GM18858 (cell line): ENCODE measurements around the gene PLEKHA6.
"Not testable (repeated sequence)": the region's sequence is repeated elsewhere in the genome, so short reads cannot be mapped to it uniquely, and the experiment has no call there.

ENCODE experiments used
- ATAC-seq: cut with Tn5 transposase; IDR thresholded peaks from one replicate; pipeline ENCODE4 v1.9.1; 2021; ENCODE audit not compliant: unreplicated experiment

PLEKHA6 gene

DNA sequence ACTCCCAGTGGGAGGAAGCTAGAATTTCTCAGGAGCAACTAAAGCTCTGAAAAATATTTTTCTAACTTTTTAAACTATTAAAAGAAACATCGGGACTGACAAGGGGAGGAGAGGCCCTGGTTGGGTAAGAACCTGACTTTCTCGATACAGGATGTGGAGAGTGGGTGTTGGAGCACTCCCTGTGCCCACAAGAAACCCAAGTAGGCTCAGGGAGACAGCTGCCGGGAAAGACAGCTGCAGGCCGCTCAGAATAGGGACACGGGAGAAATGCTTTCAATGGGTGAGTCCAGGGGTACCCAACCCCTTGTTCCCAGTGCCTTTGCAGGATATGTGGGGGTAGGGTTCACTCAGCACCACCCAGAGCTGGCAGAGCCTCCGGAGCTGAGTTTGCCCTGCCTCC lies 43.6 kb downstream of the PLEKHA6 start:
- no peak for ATAC-seq

DNA sequence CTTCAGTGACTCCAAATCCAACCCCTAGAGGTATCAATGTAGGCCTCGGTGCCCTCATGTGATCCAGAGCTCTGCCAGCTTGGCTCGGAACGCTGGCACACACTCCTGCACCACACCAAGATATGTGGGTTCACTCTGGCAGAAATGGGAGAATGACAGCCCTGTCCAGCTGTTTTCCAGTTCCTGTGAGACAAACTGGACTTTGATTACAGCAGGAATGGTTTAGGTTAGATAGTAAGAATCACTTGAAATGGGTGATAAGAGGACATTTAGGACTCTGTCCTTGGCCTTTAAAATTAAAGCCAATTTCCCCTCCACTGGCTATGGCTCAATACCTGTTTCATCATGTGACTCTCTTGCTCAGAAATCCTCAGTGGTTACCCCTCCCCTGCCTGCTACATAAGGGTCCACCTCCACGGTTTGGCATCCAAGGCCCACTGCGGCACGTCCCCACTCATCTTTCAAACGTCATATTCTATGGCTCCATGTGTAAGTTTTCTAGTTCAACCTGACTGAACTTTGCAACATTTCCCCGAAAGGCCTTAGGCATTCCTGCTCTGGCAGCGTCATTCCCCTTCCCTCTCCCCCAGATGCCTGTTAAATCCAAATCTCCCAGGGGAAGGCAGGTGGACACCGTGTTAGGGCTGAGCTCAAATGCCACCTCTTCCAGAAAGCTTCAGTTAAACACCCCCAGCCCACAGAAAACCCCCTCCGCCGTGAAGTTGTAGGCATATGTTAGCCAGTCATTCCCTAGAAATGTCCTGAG lies 44.7 kb downstream of the PLEKHA6 start:
- no peak for ATAC-seq

DNA sequence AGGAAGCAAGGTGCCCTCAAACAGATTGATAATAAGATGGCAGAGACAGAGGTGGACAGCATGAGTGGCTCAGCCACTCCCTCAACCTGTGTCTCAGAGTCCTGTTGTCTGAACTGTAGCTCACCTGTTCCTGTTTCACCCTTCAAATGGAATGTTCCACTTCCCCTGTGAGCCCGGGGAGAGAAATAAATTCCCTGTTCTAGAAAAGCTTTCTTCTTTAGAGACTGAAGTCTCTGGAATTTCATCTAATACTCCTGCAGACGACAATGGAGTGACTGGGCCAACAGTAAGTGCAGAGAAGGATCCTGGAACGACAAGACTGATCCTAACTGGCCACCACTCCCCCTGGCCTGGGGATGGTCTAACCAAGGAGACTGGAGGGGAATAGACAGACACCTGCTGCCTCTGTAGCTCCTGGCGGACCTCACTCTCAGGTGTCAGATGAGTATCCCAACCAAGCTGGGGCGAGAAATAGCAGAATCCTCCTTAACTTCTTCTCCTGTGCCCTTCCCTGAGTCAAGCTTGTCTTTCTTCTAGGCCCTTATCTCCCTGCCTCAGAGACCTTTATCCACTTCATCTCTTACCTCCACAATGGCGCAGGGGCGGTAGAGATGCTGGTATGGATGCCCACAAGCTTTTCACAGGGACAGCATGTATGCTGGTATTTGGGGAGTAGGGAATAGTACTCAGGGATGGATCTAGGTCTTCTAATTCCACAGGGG lies 45.4 kb downstream of the PLEKHA6 start:
- no peak for ATAC-seq

DNA sequence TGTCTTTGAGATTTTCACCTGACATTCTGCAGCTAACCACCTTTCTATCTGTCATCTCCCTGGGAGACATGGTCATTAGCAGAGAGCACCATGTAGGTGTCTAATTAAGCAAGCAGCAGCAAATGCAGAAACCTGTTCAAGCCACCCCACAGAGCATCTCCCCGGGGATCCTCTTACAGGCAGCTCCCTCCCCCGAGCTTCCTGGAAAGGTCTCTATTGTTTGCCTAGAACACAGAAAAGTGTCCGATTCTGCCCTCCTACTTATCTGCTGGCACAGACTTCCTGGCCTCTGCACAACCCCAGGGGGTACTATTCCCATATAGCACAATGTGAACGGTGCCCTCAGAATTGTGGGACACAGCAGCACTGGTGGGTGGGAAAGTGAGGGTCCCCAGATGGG lies 46.1 kb downstream of the PLEKHA6 start:
- ATAC-seq = no peak

DNA sequence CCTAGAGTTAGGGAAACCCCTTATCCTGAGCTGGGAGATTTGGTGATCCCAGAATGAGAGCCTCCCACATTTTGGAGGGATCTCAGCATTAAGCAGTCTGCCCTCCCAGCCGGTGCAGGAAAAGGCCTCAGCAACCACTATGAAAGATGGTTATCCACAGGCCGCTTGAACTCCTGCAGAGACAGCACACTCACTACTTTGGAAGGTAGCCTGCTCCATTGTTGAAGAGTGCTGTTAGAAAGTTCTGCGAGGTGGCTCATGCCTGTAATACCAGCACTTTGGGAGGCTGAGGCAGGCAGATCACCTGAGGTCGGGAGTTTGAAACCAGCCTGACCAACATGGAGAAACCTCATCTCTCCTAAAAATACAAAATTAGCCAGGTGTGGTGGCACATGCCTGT lies 48.8 kb downstream of the PLEKHA6 start:
- not testable (repeated sequence) for ATAC-seq

DNA sequence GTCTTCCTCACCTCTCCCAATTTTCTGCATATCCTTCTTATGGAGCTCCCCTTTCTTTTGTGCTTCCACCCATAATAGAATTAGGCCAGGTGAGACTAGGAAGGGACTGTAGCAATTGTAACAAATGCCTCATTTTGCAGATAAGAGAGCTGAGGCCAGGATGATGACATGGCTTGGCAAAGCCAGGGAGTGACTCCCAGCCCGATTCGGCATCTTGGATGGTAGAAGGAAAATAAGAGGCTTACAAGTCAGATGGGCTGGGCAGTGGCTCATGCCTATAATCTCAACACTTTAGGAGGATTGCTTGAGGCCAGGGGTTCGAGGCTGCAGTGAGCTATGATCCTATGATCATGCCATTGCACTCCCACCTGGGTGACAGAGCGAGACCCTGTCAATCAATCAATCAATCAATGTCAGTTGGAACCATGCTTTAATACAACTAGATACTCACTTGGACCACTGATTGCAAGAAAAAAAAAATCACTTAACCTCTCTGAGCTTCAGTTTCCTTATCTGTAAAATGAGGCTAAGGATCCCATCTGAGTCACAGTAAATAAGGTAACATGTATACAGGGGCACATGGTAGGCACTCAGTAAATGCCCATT lies 51.6 kb downstream of the PLEKHA6 start:
- ATAC-seq = no peak

DNA sequence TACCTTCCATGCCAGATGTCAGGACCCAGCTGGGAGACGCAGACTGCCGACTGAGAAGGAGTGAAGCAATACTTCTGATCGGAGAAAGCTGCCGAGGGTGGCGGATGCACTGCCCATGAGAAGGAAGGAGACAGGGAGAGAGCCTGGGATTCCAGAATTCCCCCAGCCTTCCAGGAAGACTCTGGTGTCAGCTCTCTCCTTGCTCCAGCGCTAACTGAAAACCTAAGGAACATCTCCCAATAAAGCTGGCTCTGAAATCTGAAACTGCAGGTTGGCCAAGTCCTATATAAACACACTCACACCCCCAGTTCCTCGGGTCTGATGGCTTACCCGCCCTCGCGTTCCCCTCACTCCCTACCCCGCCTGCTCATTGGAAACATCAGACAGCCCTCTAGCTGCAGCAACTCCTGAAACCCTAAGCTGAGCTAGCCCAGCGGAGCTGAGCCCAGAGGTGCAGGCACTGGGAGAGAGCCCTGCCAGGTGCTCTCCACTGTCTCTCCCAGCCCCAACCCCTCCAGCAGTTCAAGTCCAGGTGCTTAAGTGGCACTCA lies 52.3 kb downstream of the PLEKHA6 start:
- no peak for ATAC-seq

DNA sequence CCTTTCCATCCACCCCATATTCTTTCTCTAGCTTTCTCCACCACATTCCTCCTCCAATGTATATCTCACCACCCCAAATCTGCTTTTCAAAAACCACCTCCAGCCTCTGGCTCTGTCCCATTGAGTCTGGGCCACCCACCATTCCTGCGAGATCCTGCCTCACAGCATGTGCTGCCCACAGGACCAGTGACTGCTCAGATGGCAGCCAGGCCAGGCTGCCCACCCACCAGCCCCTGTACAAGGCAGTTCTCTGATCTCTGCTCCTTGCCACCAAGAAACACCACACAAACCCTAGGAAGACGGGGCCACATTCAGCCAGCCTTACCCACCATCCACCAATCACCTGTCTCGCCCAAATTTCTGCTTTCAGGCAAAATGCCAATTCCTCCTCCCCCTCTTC lies 53.7 kb downstream of the PLEKHA6 start:
- no peak for ATAC-seq

DNA sequence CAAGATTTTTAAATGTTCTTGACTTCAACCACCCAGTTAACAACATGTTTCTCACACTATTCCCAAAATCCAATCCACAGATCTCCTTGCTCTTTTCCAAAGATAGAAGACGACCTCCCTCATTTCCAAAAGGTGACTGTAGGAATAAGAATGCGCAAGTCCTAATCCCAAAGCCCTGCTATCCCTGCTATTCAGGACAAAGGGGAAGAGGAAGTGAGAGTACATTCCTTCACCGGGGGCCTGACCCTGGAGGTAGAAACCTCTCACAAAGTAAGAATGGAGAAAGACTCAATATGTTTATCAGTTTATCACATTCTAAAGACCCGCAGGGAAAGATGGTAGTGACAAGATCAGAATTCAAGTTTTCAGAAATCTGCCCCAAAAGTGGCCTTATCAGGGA lies 55.7 kb downstream of the PLEKHA6 start:
- ATAC-seq = no peak

DNA sequence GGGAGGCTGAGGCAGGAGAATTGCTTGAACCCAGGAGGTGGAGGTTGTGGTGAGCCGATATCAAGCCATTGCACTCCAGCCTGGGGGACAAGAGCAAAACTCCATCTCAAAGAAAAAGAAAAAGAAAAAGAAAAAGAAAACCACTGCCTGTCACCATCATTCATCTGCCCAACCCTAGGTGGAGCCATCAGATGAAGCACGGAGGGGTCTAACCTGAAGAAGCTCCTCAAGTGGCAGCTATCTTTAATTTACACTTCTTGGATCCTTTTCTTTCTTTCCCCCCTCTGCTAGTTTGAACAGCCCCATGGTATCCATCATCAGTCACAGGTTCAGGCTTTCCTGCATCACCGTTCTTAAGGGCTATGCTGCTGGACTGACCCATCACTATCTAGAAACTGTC lies 57.0 kb downstream of the PLEKHA6 start:
- no peak for ATAC-seq

DNA sequence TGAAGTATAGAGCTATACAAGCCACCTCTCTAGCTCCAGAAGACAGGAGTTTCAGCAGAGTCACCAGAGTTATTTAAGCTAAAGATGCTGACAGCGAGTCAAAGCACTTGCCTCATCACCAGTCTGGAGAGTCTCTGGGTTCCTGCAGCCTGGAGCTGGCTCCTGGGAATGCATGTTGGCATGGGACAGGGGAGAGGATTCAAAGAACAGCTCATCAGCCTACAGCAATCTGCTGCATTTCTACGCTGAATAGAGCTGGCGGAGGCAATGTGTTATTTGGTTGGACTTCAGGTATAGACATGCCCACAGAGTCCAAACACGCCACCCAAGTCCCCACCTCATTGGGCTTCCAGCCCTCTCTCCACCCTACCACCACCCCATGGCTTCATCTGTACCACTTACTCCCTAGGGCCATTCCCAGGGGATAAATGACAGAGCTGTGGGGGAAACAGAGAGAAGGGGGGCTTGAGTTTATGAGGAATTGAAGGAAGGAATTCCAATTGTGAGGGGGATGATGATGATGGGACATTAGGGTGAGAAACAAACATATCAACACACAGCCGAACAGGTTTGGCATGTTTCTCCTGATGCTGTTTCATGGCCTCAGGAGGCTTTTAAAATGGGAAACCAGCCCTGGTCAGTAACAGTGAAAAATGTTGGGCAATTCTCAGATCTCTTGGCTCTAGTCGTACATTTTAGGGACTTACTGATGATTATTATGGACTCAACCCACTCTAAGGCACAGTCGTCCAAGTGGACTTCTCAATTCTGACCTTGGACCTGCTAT lies 58.4 kb downstream of the PLEKHA6 start:
- no peak for ATAC-seq

DNA sequence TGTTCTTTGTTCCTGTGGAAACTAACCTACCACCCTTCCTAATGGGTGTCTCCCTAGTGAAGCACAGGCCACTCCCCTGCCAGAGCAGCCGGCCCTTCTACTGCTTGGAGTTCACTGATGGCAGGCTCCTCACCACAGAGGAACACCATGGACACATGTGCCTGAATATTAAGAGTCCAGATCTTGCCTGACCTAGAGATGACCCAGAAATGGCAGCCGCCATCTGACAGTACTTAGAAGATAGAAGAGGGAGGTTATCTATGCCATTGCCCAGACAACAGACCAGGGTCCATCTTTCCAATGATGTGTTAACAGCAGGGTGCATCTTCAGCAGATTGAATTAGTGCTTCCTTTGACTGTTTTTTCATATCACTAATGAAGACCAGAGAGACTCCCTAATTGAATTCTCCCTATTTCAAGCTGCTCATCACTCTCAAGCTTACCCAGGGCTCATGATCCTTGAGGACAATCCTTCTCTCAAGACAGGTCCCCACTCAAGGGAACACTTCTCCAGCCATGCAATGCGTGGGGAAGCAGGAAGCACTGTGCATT lies 59.8 kb downstream of the PLEKHA6 start:
- ATAC-seq = no peak

DNA sequence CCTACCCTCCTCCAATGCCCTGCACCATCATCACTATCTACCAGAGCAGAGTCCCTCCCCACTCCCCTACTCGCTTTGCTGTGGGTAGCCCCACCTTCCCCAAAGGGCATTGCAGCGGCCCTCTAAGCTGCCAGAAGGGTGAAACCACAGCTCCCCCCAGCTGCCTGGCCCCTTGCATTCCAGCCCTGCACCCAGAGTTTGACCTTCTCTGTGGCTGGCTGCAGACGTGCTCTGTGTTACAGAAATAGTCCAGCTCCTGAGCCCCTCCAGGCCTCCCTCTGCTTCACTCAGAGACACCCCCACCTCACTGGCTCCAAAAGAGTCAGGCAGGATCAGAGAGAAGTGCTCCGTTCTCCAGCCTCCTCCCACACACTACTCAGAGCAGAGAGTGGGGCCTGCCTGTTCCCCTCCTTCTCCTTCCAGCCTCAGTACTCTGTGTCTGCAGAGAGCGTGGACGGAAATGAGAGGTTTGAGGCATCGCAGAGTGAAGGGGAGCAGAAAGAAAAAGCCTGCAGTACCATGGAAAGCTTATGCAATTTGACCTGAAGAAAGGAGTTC lies 63.2 kb downstream of the PLEKHA6 start:
- no peak for ATAC-seq

DNA sequence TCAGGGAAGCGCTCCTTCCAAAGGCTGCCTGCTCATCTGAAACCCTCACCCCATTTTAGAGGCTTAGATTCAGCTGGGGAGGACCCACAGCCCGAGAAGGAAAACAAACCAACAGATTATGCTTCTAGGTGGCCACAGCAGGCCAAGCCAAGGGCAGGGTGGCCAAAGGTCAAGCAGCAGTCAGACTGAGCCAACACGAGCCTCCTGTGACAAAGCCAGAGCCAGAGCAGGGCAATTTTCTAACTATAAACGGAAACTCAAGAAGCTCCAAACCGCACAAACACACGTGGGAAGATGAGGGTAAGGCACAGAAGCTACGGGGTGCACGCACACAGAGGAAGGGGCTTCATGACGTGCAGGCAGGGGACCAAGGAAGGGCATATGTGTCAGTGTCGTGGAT lies 64.1 kb downstream of the PLEKHA6 start:
- ATAC-seq = no peak

DNA sequence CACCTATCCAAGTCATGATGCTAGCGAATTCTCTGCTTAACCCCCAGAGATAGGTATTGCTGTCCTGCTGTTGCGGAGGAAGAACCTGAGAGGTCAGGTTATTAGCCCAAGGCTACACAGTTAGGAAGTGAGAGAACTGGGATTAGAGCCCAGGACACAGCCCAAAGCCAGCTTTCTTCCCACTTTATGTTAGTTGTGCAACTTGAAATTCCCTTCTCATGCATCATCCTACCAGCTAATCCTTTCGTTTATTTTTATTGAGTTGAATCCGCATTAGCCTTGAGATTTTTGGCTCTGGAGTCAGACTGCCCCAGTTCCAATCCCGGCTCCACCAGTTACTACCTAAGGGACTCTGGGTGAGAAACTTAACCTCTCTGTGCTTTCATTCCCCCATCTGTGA lies 65.4 kb downstream of the PLEKHA6 start:
- ATAC-seq = no peak

DNA sequence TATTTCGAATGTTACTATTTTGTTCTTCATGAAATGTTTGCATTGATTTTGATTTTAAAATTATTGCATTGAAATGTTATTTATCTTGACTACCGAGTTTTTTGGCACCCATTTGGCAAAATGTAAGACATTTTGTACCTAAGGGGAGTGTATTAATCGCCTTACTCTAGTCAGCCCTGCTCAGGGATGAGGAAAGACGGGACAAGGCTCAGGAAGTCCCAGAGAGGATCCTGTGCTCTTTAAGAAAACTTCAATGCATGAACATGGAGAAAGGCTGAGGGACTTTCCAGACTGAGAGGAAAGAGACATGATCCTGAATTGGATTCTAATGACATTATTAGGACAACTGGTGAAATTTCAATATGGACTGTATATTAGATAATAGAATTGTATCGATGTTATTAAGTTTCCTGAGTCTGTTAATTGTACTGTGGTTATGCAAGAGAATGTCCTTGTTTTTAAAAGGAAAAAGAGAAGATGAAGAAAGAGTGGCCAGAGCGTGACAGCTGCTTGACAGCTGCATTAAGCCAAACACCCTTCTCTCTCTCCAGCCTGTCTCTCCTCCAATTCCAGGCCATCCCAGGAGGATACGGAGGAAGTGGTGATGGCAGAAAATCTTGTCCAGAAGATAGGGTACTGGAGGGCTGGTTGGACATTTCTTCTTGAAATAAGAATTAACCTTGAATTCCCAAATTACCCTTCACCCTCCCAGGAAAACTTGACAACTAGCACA lies 66.0 kb downstream of the PLEKHA6 start:
- ATAC-seq = no peak

DNA sequence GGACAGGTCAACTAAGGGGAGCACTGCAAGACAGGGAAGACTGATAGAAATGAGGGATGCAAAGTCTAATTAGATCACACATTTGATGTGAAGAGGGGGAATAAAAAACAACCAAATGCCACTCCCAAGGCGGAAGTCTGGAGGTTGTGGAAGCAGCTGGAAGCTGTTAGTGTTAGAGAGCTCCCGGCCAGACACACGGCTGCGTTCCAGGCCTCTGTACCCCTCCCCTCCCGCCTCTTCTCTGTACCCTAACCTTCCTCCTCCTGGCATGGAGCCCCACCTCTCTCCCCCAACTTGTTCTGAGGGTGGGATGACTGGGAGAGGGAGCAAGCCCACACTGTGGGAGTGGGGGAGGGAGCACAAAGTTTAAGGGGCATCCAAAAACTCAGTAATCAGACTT lies 67.0 kb downstream of the PLEKHA6 start:
- no peak for ATAC-seq

DNA sequence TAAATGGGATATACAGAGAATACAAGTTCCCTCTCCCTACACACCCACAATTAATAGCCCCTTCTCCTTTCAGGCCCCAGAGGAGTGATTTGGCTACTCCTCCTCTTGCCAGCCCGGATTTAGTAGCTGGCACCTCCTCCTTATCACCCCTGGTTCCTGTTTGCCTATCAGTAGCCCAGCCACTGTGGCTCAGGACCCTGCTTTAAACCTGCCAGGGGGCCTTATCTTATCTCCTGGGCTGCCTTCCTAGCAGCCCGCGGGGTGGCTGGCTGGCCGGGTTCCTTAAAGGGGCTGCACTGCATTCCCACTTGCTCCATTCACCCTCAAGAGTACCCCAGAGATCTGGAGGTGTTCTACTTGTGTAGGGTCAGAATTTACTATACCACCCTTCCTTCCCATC lies 70.4 kb downstream of the PLEKHA6 start:
- ATAC-seq = no peak

DNA sequence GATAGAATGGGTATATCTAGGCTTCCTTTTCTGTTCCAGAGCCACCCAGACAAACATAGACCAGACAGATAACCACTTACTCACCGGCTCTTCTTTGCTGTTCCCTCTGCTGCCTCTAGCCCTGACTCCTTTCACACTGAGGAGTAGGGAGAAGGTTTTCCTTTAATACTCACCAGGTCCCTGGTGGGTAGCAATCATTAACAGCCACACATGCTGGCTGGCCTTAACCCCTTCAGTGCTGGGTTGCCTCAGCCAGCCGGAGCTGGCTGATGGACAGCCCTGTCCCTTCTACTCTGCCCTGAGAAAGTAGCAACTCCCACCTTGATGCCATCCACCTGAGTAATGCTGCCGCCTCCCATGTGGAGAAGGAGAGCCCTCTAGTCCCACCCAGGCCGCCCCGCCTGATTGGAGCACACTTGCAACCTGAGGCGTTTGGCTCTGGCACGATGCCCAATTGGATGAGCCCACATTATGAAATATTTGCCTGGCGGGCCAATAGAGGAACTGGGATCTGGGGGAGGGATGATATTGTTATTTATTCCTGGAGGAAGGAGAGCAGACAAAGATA lies 71.6 kb downstream of the PLEKHA6 start:
- no peak for ATAC-seq

DNA sequence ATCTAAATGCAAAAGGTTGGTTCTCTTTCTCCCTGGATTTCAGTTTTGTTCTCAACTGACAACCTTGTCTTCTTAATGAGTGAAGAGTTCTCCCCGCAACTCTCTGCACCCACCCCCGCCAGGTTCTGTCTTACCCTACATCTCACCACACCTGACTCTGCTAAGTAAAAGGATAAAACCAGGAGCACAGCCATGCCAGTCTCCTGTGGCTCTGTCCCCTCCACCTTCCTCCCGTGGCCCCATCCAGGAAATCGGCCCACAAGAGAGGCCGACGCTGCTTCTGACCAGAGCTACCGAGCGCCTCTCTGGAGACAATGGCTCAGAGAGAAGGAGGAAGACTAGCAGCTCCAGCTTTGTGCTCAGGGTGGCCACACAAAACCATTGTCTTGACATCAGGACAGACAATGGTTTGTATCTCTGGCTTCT lies 72.2 kb downstream of the PLEKHA6 start:
- no peak for ATAC-seq
